ENCODE data around the gene CREBBP. TPM values are rescaled to one million over a fixed set of nuclear protein-coding genes. Genes with fewer than 3 reads are reported as not detected.

The CREBBP gene
- total and polyA plus RNA-seq, 2 donors (not counting 3 experiments of a cell fraction or from before 2014, with no cell fraction given), result 13.8 to 72.7 TPM

DNA sequence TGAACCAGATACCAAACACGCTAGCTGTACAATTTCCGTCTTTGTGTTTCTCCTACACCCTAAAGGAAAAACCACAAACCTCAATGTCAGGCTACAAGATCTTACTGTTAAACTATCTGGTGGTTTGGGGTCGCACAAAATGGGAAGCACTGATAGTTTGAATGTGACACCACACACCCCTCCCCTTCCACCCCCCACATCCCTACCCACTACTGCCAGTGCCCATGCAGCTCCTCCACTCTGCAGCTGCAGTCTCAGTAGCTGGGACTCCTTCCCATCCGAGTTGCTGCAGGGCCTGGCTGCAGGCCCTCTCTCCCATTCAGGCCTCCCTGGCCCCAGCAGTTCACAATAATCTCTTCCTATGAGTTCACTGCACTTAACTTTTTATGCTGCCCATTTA, 181.6 kb downstream of the CREBBP start:
- no TSS peak for BruUV-seq (replicated peaks)
- CTCF ChIA-PET, result no interaction called here

More for the DNA sequence above, 181.6 kb downstream of the CREBBP start:
- no peak for FAIRE-seq
- H3K9me1 ChIP-seq (replicated peaks; ENCODE audit: control insufficient read depth, extremely low read depth, insufficient read depth, low read length), result no peaks in the 10 kb centered on the region
- dilution Hi-C loops (cut with MboI; ENCODE audit: extremely low pct_ligation_motif_present, low sequenced_read_pairs) (no loop called here), intact Hi-C loops (cut with micrococcal nuclease) (no loop called here)
- H3K4me3 ChIP-seq (replicated peaks in 1 of 3; ENCODE audit: insufficient read depth in 1 of 3, low read depth in 1 of 3, low read length in 3 of 3), result no peak overlapping the region
- H3K27me3 ChIP-seq (ENCODE audit: control insufficient read depth in 2 of 2, insufficient read depth in 2 of 2, low read length in 2 of 2), result no peaks in the 10 kb centered on the region
- H2AFZ ChIP-seq (ENCODE audit: low read depth, low read length), result no peak overlapping the region
- no peaks in the 10 kb centered on the region for H4K20me1 ChIP-seq (replicated peaks; ENCODE audit: control insufficient read depth, extremely low read depth, insufficient read depth, low read length)
- no peak for DNase-seq (ENCODE audit: low read depth, low spot score)
- POLR2A ChIA-PET, result no interaction called here
- H3K9ac ChIP-seq (replicated peaks; ENCODE audit: extremely low read depth, insufficient read depth, low read length), result no peak overlapping the region
- no peaks in the 10 kb centered on the region for H3K9me3 ChIP-seq (replicated peaks; ENCODE audit: control insufficient read depth, insufficient read depth, low read length)
- no peak overlapping the region for H3K4me2 ChIP-seq (ENCODE audit: insufficient read depth, low read length)
- no peaks in the 10 kb centered on the region for H3K4me1 ChIP-seq (ENCODE audit: control insufficient read depth, extremely low read depth, insufficient read depth, low read length)
- peaks cover 4% of the 10 kb centered on the region for H3K79me2 ChIP-seq (ENCODE audit: control insufficient read depth, insufficient read depth, low read length)
- H3K27ac ChIP-seq (ENCODE audit: insufficient read depth, low read depth, low read length), result no peak overlapping the region
- no peak for TF ChIP-seq EZH2 (IDR thresholded peaks at IDR 0.05; ENCODE audit: borderline replicate concordance, low read depth, low read length, severe bottlenecking)
- no peak for TF ChIP-seq JUN (IDR thresholded peaks at IDR 0.05; ENCODE audit: borderline replicate concordance, insufficient read depth, insufficient read length, low read depth)
- TF ChIP-seq GATA2 (IDR thresholded peaks at IDR 0.05; ENCODE audit: insufficient read depth, insufficient read length, low read depth, low read length), result no peak
- no peak for TF ChIP-seq POLR2AphosphoS5 (IDR thresholded peaks at IDR 0.05; ENCODE audit: insufficient read depth, low read depth, low read length)
- no peak for TF ChIP-seq MYC (IDR thresholded peaks at IDR 0.05; ENCODE audit: low read depth, low read length)
- TF ChIP-seq FOS (IDR thresholded peaks at IDR 0.05; ENCODE audit: borderline replicate concordance, insufficient read depth, low read length), result no peak
- no peak for TF ChIP-seq POLR2A (IDR thresholded peaks at IDR 0.05; ENCODE audit: low read depth, low read length)
- TF ChIP-seq, protein P1, sequence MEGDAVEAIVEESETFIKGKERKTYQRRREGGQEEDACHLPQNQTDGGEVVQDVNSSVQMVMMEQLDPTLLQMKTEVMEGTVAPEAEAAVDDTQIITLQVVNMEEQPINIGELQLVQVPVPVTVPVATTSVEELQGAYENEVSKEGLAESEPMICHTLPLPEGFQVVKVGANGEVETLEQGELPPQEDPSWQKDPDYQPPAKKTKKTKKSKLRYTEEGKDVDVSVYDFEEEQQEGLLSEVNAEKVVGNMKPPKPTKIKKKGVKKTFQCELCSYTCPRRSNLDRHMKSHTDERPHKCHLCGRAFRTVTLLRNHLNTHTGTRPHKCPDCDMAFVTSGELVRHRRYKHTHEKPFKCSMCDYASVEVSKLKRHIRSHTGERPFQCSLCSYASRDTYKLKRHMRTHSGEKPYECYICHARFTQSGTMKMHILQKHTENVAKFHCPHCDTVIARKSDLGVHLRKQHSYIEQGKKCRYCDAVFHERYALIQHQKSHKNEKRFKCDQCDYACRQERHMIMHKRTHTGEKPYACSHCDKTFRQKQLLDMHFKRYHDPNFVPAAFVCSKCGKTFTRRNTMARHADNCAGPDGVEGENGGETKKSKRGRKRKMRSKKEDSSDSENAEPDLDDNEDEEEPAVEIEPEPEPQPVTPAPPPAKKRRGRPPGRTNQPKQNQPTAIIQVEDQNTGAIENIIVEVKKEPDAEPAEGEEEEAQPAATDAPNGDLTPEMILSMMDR (IDR thresholded peaks at IDR 0.05; ENCODE audit: extremely low read depth in 1 of 2, insufficient read depth in 1 of 2, low read depth in 1 of 2, low read length in 2 of 2), result no peak
- TF ChIP-seq, protein P2, sequence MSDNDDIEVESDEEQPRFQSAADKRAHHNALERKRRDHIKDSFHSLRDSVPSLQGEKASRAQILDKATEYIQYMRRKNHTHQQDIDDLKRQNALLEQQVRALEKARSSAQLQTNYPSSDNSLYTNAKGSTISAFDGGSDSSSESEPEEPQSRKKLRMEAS (IDR thresholded peaks at IDR 0.05; ENCODE audit: insufficient read depth, insufficient read length), result no peak
- no peaks in the 10 kb centered on the region for H3K36me3 ChIP-seq (ENCODE audit: control insufficient read depth in 2 of 2, extremely low read depth in 1 of 2, insufficient read depth in 2 of 2, low read length in 2 of 2)

Data from endothelial cell of umbilical vein (primary cell).